K562 (cell line): Measurements from ENCODE around the gene ID1. TPM values are rescaled to one million over a fixed set of nuclear protein-coding genes. Genes with fewer than 3 reads are reported as not detected.

Experiments used
- ARNT ChIP-seq, 2 experiments: fragments of 450-650 bp; IDR thresholded peaks; 2 replicates each; pipeline ENCODE4 v1.6.1; 2016; ENCODE audit warnings: mild to moderate bottlenecking in 1 of 2
- CHD7 ChIP-seq: fragments of 200-600 bp; sonication (generic); IDR thresholded peaks from one replicate; pipeline ENCODE4 v1.6.1; 2012; ENCODE audit warnings: mild to moderate bottlenecking, low read depth, low read length, inconsistent platforms
- KAT8 ChIP-seq: fragments of 450-650 bp; IDR thresholded peaks from 2 replicates; pipeline ENCODE4 v1.6.1; 2016; ENCODE audit warnings: low read depth, mild to moderate bottlenecking
- KLF10 ChIP-seq: fragments of 250-450 bp; sonication (Bioruptor Pico); IDR thresholded peaks from 2 replicates; pipeline ENCODE4 v1.6.1; 2021; ENCODE audit warnings: matching md5 sums
- POU5F1 ChIP-seq: fragments of 150-350 bp; IDR thresholded peaks from 2 replicates; pipeline ENCODE4 v1.6.1; 2014; ENCODE audit warnings: borderline replicate concordance, low read length, low read depth, mild to moderate bottlenecking; ENCODE audit not compliant: partially characterized antibody
- ZBTB2 ChIP-seq: fragments of 450-650 bp; IDR thresholded peaks from 2 replicates; pipeline ENCODE4 v1.6.1; 2016; ENCODE audit warnings: antibody characterized with exemption
- ZKSCAN3 ChIP-seq: fragments of 250-450 bp; sonication (Bioruptor Pico); IDR thresholded peaks from 2 replicates; pipeline ENCODE4 v1.4.0; 2020
- ZNF212 ChIP-seq: fragments of 450-650 bp; formaldehyde crosslinking; IDR thresholded peaks from 2 replicates; pipeline ENCODE4 v1.4.0; 2020; ENCODE audit warnings: mild to moderate bottlenecking
- ZNF408 ChIP-seq: fragments of 250-450 bp; sonication (Bioruptor Pico); IDR thresholded peaks from 2 replicates; pipeline ENCODE4 v1.4.0; 2020; ENCODE audit warnings: low read depth, mild to moderate bottlenecking, moderate library complexity
- polyA plus RNA-seq, 8 experiments: library from polyadenylated mRNA; depleted of rRNA in 4 of 8; stranded (reverse) in 5 of 8; unstranded in 3 of 8; fragments of >200 nt; fragmentation: Nextera tagmentation in 2 of 8; fragmentation: Illumina TruSeq in 1 of 8; extraction: Ambion mirVana in 2 of 8; extraction: Trizol in 1 of 8; gene quantifications; 2 replicates each; pipeline versions ENCODE4 v1.2.1 to v1.2.3, GENCODE V29; 2011 to 2014; ENCODE audit warnings: inconsistent platforms in 1 of 8, missing spikeins in 1 of 8
- total RNA-seq, 7 experiments: library from RNA; depleted of rRNA in 6 of 7; stranded (reverse); fragments of >200 nt in 6 of 7; fragmentation: Illumina TruSeq in 2 of 7; extraction: Trizol in 2 of 7; gene quantifications; 2 replicates each; pipeline versions ENCODE4 v1.2.1 to v1.2.3, GENCODE V29; 2011 to 2021; ENCODE audit warnings: low replicate concordance in 1 of 7
- TF ChIP-seq, protein P1 (sequence below), 2 experiments: fragments of 450-650 bp; IDR thresholded peaks; 2 replicates each; pipeline ENCODE4 v1.6.1; 2018; ENCODE audit warnings: mild to moderate bottlenecking in 2 of 2, low read depth in 1 of 2; ENCODE audit not compliant: partially characterized antibody in 2 of 2

The ID1 gene
- total and polyA plus RNA-seq, 9 of the 15 experiments (the other 6 are each of a cell fraction or from before 2014, with no cell fraction given) = 1.4 to 358 (median 65.0) TPM

DNA sequence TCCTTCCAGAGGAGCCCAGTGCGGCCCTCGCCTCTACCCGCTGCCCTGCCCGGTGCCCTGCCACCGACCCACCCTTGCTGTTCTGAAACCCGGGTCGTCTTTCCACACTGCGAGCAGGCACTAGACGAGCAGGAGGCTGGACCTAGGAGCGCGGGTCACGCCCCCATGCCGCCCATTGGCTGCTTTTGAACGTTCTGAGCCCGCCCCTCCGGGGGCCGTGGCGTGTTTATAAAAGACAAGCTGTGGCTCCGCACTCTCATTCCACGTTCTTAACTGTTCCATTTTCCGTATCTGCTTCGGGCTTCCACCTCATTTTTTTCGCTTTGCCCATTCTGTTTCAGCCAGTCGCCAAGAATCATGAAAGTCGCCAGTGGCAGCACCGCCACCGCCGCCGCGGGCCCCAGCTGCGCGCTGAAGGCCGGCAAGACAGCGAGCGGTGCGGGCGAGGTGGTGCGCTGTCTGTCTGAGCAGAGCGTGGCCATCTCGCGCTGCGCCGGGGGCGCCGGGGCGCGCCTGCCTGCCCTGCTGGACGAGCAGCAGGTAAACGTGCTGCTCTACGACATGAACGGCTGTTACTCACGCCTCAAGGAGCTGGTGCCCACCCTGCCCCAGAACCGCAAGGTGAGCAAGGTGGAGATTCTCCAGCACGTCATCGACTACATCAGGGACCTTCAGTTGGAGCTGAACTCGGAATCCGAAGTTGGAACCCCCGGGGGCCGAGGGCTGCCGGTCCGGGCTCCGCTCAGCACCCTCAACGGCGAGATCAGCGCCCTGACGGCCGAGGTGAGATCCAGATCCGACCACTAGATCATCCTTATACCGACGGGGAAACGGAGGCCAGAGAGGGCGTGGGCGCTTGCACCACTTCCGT lies at the start of gene ID1 (continued):
- TF ChIP-seq CHD7 = no peak
- TF ChIP-seq, protein P1, sequence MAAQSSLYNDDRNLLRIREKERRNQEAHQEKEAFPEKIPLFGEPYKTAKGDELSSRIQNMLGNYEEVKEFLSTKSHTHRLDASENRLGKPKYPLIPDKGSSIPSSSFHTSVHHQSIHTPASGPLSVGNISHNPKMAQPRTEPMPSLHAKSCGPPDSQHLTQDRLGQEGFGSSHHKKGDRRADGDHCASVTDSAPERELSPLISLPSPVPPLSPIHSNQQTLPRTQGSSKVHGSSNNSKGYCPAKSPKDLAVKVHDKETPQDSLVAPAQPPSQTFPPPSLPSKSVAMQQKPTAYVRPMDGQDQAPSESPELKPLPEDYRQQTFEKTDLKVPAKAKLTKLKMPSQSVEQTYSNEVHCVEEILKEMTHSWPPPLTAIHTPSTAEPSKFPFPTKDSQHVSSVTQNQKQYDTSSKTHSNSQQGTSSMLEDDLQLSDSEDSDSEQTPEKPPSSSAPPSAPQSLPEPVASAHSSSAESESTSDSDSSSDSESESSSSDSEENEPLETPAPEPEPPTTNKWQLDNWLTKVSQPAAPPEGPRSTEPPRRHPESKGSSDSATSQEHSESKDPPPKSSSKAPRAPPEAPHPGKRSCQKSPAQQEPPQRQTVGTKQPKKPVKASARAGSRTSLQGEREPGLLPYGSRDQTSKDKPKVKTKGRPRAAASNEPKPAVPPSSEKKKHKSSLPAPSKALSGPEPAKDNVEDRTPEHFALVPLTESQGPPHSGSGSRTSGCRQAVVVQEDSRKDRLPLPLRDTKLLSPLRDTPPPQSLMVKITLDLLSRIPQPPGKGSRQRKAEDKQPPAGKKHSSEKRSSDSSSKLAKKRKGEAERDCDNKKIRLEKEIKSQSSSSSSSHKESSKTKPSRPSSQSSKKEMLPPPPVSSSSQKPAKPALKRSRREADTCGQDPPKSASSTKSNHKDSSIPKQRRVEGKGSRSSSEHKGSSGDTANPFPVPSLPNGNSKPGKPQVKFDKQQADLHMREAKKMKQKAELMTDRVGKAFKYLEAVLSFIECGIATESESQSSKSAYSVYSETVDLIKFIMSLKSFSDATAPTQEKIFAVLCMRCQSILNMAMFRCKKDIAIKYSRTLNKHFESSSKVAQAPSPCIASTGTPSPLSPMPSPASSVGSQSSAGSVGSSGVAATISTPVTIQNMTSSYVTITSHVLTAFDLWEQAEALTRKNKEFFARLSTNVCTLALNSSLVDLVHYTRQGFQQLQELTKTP (IDR thresholded peaks at IDR 0.05; ENCODE audit: low read depth in 1 of 2, partially characterized antibody in 2 of 2) = peak in 1 of 2 experiments; percentile 81
- TF ChIP-seq ZKSCAN3 = no peak
- TF ChIP-seq ZNF408 (CRISPR knock-in tag) = no peak
- TF ChIP-seq ZNF212 (CRISPR knock-in tag) = no peak
- no peak for TF ChIP-seq KLF10 (CRISPR knock-in tag)
- TF ChIP-seq ARNT (IDR thresholded peaks at IDR 0.05) = no peak
- TF ChIP-seq KAT8 = no peak
- no peak for TF ChIP-seq ZBTB2
- TF ChIP-seq POU5F1 = no peak
